ENCODE measurements around the gene LRRC43.
"Not testable (repeated sequence)": the region's sequence is repeated elsewhere in the genome, so short reads cannot be mapped to it uniquely, and the experiment has no call there.

LRRC43 gene

DNA sequence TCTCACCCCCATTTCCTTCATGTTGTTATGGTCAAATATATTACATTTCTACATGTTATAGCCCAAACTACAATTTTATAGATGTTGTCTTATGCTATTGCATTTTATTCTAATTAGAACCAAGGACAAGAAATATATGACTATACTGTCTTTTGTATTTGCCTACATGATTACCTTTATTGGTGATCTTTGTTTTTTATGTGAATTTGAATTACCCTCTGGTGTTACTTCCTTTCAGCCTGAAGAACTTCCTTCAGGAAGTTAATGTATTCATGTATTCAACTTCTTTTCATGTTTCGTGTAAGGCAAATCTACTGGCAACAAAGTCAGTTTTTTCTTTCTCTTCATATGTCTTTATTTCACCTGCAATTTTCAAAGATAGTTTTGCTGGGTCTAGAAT lies 11.9 kb downstream of the LRRC43 start:
- DNase-seq: no peak

DNA sequence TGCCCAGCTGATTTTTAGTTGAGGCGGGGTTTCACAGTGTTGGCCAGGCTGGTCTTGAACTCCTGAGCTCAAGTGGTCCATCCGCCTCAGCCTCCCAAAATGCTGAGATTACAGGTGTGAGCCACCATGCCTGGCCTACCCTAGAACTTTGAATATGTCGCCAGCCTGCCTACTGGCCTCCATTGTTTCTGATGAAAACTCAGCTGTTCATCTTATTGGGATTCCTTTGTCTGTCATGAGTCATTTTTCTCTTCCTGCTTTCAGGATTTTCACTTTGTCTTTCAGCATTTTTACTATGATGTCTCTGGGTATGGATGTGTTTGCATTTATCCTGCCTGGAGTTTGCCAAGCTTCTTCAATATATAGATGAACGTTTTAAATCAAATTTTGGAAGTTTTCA lies 12.5 kb downstream of the LRRC43 start:
- no peak for DNase-seq

- no peak for DNase-seq
Observed at GRCh38 chr12:122197612-122197966, 14.7 kb downstream of the LRRC43 start.

DNA sequence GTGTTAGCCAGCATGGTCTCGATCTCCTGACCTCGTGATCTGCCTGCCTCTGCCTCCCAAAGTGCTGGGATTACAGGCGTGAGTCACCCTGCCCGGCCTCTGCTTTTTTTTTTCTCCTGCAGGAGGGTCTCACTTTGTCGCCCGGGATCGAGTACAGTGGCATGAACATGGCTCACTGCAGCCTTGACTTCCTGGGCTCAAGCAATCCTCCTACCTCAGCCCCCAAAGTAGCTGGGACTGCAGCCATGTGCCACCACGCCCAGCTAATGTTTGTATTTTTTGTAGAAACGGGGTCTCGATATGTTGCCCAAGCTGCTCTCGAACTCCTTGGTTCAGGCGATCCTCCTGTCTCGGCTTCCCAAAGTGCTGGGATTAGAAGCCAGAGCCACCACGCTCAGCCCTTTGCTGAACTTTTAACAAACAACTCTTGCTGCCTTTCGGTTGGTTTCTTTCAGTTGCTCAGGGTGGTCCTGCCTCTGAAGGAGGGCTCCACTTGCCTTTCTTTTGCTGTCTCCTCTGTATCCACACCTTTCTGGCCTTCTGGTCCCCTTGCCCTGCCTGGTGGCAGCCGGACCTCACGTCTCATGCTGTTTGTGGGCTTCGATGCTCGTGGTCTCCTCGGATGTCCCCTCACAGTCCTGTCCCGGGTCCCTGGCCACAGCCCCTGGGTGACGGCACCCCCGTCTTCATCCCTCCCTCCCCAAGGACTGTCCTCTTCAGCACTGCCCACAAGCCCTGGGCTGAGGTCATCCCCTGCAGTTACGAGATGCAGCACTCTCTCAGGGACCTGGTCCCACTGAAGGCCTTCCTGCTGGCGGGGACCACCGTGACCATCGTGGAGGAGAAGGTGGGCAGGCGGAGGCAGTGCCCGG lies 16.8 kb downstream of the LRRC43 start:
- no peak for DNase-seq

DNA sequence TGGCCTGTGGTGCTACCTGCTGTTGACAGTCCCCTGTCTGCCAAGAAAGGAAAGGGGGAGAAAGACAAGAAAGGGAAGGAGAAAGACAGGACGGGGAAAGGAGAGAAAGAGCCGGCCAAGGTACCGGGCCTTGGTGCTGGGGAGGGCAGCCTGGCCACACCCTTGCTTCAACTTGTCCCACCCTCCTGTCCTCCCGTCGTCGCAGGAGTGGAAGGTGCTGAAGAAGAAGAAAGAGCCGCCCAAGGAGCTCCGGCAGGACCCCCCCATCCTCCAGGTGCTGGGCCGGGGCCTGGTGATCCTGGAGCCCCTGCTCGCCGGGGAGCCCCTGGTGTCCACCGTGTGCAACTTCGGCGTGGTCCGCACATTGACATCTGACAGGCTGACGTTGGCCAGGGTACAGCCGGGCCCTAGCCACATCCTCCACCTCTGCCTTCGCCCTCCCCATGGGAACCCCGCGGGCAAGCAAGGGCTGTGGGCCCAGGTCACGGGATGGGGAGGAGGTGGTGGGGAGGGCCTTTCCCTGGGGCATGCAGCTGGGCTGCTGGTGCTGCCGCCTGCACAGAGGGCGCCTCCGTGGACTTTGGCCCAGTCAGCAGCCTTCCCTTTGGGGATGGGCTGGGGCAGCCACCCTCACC lies 17.7 kb downstream of the LRRC43 start:
- DNase-seq: no peak

DNA sequence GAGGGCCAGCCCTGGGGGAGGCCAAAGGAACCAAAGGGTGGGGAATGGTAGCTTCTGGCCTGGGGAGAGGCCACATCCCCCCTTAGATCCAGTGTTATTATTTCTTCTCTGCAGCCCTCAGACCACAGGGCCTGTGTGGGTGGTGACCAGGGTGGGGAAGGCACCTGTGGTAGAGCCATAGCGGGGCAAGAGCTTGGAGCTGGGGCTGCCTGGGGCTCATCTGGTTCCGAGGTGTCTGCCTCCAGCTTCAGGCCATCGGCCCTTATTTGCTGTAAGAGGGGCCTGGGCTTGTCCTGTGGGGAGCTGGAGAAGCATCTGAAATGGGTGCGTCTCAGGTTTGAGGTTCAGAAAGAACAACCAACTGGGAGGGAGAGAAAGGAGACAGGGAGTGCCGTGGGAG lies 18.5 kb downstream of the LRRC43 start:
- no peak for DNase-seq

GRCh38 chr12:122202017-122202416 lies 19.1 kb downstream of the LRRC43 start:
- no peak for DNase-seq

GRCh38 chr12:122202811-122203210 lies 19.9 kb downstream of the LRRC43 start:
- DNase-seq: not testable (repeated sequence)

GRCh38 chr12:122203301-122204166 lies 20.6 kb downstream of the LRRC43 start, which contains the start of gene B3GNT4:
TSS of gene B3GNT4 (plus strand) at chr12:122203709. CDS start at chr12:122204619, 910 bp downstream.
- no peak for DNase-seq

GRCh38 chr12:122204167-122205052 lies 21.5 kb downstream of the LRRC43 start:
- no peak for DNase-seq

- no peak for DNase-seq
Observed at GRCh38 chr12:122205053-122205925, 22.4 kb downstream of the LRRC43 start.

- no peak for DNase-seq
Observed at GRCh38 chr12:122206111-122206881, 23.4 kb downstream of the LRRC43 start.

- no peak for DNase-seq
Observed at GRCh38 chr12:122206976-122207375, 24.1 kb downstream of the LRRC43 start.

DNA sequence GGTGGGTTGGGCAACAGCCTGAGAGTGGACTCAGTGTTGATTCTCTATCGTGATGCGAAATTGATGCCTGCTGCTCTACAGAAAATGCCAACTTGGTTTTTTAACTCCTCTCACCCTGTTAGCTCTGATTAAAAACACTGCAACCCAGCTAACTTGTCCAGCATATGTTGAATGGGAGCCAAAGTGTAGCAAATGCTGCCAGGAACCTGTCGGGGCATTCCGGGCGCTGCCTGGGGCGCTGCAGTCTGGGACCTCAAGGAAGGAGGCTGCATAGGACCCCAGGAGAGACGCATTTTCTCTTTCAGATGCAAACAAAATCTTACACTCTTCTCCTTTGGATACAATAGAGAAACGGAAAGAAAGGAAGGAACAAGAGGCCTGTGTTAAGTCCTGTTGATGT lies 24.5 kb downstream of the LRRC43 start:
- no peak for DNase-seq

GRCh38 chr12:122208073-122208820 lies 25.3 kb downstream of the LRRC43 start:
- DNase-seq: no peak

GRCh38 chr12:122215771-122216170 lies 32.8 kb downstream of the LRRC43 start:
- DNase-seq: no peak

DNA sequence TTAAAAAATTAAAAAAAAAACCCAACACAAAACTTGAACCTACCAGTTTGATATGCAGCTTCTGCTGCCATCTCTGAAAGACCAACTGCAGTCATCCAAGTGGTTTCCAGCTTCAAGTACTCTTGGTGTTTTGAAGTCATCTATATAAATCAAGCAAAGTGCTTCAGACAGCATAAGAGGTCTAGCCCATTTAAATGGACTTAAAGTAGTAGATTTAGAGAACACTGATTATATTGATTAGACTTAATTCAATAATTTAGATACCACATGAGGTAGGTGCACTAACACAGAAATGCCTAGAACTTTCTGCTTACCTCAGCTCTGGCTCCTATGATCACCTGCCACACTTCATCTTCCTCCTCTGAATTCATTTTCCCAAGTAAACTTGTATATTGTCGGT lies 33.5 kb downstream of the LRRC43 start:
- DNase-seq: no peak

DNA sequence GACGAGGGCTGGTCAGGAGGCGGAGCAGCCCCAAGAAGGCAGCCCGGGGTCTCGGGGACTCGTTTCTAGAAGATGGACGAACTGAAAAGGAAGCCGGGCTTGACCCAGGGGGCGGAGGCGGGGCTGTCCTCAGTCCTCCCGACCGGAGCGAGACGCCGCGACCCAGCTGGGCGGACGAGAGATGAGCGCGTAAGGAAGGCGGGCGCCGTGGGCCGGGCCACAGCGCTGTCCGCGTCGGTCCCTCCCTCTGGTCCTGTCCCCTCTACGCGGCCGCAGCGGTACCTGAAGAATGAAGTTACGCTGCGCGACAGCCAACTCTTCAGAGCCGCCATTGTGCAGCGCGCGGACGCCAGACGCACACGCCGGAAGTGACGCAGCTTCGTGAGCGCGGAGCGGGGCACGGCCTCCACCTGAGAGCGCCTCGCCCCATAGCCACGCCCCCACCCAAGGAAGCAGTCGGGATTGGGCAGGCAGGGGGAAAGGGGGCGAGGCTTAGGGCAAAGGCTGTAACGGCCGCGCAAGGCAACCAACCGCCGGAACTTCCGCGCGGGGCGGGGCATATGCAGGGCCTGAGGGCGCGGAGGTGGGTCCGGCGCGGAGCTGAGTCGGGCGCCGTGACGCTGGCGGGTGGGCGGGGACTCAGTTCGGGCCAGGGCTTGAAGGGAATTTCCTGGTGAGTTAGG lies 42.9 kb downstream of the LRRC43 start, which contains the start of gene DIABLO:
Gene DIABLO, minus strand, starts transcription at position 370 of the 683 bp plus-strand sequence. Its CDS starts 38 bp downstream, at position 332.
- DNase-seq: peak; percentile 92
